ENCODE results near the gene TANC2.
A peak's percentile ranks its signal among the peaks of the same experiment; 100 is the strongest.

TANC2 gene

DNA sequence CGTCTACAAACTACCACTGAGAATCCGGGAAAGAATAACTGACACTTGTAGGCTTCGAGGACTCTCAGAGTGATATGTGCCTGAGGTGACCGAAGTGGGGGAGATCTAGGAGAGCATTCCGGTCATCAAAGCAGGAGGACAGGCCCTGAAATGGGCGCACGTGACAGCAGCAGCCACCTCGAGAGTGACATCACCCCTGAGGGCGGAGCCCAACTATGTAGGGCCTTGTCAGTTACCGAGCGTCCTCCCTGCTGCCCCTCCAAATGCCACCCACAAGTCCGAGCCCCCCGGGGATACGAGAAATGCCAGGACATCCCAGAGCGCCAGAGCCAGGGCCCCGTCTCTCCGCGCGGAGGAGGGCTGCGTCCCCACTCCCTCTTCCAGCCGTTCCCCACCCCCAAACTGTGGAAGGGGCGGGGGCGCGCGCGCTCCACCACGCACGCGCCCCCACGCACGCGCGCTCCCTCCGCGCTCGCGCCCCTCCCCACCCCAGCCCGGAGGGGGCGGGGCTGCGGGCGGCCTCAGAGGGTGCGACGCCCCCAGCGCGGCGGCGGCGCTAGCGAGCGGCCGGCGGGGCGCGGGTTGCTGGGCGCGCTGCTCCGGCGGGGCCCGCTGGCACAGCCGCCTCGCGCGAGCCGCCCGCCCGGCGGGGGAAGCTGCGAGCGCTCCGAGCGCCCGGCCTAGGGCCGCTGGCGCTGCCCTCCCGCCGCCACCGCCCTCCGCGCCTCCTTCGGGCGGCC is at the start of gene TANC2:
TANC2 (plus strand) TSS at position 550 of the 740 bp plus-strand sequence. CDS start 43,325 bp downstream, outside the sequence.
- DNase-seq: peak; percentile 83

DNA sequence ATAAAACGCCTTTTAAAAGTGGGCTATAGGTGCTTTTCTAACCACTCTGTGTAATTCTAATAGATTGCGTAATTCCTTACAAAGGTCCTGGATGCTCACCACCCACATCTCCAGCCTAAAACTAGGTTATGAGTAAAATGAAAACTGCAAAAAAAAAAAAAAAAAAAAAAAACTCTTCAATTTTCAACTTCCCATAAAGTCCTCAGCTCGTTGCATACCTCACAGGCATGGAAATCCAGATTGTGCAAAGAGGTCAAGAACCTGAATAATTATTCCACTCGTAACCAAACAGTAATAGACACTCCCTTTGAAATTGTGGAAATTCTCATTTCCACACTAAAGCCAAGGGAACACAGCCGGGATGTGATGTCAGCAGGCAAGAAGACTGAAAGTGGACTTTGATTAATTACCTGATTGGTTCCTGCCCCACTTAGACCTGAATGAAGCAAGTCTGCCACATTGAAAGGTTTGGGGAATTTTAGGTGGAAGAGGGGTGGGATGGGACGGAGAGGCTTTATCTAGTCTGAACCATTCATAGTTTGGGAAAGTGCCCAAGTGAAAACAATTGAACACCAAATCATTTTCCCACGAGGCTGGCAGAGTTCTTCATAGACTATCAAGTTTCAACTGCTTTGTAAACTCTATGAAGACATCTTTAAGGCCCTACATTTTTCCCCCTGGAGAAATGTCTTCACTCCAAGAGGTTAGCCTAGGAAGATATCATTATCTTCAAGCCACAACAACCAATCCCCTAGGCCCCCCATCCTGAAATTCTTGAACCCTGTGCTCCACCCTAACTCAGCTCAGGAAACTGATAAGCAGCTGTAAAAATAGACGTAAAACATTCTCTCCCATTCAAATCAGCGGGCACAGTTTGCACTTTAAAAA is 49.1 kb upstream of the TANC2 start:
- no peak for DNase-seq

DNA sequence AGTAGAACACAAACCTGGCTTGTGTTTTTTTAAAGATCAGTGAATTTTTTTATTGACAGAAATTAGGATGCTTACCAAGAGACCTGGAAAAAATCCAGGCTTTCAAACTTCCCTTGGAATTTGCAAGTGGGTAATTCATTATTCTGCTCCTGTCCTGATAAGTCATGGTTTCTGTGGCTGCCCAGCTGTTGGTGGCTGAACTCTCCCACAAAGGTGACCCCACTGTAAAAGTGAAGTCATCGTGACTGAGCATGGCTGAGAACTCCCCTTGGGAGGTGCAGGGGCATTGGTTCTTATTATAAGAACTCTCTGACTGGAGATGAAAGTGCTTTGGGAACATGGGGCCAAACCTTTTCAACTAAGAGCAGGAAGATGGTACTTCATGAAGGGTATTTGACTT is 46.6 kb upstream of the TANC2 start:
- no peak for DNase-seq

DNA sequence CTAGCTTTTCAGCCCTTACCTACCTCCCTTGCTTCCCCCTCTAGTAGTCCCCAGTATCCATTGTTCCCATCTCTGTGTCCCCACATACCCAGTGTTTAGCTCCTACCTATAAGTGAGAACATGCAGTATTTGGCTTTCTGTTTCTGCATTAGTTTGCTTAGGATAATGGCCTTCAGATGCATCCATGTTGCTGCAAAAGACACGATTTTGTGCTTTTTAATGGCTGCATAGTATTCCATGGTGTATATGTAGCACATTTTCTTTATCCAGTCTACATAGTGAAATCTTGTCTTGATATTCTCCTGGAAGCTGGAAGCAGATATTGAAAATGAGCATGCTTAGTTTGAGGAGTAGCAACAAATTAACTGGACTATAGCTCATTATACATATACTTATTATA is 45.7 kb upstream of the TANC2 start:
- no peak for DNase-seq

DNA sequence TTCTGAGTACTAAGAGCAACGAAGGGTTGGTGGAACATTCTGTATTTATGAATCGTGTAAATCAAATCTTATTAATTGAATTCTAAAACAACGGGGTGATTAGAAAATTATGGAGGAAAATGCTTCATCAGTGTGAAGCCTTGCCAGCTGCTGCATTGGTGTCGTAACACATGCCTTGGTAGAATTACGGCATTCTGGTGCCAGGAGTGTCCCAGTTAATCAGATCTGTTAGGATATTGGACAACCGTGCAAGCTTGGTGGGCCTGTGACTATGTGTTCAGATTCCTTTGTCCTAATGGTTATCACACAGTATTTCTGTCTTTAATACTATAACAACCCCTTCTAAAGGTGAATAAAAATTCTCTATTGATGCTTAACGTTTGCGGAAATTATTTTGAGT is 44.2 kb upstream of the TANC2 start:
- DNase-seq: no peak

DNA sequence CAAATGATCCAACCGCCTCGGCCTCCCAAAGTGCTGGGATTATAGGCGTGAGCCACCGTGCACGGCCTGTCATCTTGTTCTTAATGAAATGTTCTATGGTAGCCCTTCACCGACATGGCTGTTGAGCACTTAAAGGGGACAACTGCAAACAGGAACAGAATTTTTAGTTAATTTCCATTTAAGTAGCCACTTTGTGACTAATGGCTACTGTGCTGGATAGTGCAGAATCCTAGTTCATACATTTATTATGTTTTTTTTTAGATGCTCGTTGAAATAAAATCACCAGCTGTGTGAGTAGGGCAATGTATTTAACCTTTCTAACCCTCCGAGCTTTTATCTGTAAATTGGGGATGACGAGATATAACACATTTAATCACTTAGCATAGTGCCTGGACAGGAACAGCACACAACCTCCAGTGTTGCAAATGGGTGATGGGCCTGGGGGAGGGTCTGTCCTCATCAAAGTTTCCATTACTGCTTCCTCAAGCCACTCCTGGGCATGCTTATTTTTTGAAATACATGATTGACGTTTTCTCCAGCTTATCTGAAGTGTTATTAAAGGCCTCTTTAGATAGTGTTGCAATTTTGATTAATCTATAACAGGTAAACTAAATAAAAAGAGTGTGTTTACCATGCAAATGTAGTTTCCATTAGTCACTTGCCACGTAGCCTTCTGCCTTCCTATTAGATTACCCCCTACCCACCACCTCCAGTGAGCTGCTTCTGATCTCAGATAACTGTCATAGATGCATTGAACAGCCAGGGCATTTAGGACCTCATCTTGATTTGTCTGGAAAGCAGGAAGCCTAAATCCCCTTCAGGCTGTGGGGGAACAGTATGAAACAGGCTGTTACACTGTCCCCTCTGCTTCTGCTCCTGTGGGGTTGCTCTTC is 42.5 kb upstream of the TANC2 start:
- no peak for DNase-seq

DNA sequence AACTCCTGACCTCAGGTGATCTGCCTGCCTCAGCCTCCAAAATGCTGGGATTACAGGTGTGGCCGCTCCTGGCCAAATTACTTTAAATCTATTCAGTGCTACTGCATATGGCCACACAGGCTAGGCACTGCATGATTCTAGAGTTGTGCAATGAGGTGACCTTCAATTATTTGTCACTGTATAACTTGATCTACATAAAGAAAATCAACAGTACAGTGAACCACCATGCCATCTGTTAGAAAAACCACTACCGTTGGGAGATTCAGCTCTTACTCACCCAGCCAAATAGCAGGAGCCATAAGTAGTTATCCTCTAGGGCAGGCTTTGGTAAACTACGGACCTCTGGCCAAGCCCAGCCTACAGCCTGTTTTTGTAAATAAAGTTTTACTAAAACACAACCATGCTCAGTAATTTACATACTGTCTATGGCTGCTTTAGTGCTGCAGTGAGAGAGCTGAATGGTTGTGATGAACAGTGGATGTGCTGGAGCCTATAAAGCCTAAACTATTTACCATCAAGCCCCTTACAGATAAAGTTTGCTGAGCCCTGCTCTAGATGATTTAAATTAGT is 40.7 kb upstream of the TANC2 start:
- no peak for DNase-seq

DNA sequence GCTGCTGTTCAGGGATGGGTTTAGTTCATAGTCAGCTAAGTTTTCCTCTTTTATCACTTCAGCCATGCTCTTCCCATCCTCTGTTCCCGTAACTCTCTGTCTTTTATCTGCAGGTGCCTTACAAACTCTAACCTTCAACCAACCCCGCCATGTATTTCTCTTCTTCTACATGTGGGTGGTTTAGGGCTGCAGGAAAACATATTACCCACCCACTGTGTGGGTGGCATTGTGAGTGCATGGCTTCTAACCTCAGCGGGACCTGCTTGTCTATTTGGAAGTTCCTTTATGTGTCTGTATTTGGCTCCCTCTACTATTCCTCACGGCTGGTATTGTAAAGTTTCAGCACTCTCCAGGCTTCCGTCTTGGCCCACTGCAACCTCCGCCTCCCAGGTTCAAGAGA is 39.0 kb upstream of the TANC2 start:
- DNase-seq: no peak

DNA sequence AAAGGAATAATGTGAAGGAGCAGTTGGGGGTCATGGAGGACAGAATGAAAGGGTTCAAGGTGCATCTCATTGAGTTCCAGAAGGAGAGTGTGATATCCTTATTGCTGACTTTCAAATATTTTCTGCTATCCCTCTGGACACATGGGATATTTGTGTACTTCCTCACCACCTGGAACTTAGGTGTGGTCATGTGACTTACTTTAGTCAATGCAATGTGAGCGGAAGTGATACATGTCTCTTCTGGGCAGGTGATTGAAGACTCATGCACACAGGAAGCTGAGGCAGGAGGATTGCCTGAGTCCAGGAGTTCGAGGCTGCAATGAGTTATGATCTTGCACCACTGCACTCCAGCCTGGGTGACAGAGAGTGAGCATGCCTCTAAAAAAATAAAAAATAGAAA is 36.7 kb upstream of the TANC2 start:
- DNase-seq: no peak

DNA sequence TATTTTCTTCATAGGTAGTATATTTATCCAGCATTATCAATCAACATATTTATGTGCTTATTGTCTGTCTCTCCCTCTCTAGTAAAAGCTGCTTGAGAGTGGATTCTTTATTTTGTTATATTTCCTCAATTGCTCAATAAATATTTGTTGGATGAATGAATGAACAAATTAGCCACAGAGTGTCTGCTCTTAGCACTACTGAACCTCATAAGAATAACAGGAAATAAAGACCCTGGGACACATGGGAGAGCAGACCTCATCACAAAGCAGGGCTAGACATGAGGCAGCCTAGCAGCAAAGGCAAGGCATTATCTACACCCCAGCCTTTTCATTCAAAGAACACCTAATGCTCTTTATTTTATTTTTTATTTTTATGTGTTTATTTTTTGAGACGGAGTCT is 34.9 kb upstream of the TANC2 start:
- DNase-seq: no peak

DNA sequence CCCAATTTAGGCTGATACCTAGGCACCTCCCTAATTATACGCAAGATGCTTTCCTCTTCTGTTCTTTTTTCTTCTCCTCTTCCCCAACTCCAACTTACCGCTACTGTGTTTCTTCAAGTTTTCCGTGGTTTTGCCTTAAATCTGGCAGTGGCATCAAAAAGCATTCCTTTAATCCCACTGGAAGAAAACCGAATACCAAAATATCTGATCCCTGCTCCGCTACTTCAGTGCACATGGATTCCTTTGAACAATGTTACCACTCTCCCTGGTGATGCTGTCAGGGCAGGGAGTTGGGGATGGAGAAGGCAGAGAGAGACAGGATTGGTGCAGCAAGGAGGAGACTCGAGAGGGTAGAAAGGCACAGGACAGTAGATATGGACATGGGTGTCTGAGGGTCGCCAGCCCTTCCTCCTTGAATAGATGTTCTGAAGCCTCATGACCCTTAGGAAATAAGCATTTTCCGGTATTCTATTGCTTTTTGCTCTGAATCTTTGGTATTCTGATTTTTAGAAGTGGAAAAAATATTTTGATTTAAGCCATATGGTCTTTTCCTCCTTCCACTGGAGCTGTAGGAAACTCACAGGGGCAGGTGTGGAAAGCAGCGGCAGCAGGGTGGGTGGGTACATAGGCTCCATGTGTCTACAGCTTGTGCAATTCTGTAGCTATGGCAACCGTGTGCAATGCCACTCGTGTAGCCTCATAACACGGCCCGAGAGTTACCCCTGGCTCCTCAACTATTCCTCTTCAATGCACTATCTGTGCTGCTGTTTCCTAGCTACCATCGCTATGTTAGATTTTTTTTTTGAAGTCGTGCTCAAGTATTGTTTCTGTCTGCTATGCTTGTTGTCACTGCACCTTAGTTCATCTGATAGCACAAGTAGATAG is 32.3 kb upstream of the TANC2 start:
- peak; percentile 15 for DNase-seq

DNA sequence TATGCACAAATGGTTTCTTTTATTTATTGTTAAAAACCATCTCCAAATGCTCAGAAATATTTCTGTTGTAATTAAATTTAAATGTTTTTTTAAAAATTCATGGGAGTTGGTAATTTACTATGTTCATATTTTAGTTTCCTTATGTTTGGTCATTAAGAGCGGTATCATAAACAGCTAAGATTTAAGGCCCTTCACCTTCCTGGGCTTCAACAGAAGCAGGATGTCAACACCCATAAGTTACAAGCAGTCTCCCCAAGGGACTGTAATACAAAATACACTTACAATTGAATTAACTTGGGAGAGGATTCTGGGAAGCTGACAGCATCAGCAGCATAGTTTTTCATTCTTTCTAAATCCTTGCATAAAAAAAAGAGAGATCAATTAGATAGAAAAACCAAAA is 30.9 kb upstream of the TANC2 start:
- DNase-seq: no peak

DNA sequence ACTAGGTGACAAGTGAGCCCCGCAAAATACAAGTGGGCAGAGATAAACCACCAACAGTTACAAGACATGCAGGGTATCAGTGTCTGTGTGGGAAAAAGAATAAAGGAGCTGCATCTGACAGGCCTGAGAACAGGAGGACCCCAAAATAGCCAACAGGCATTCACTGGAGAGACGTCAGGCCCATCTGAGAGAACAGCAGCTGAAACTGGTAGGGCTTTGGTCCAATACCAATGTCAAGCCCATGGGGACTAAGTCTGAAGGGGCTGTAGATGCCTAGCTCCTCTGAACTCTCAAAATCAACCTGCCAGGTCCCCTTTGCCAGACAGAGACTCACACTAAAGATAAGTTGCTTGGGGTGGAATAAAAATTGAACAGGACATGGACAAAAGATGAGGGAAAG is 30.5 kb upstream of the TANC2 start:
- DNase-seq: no peak

DNA sequence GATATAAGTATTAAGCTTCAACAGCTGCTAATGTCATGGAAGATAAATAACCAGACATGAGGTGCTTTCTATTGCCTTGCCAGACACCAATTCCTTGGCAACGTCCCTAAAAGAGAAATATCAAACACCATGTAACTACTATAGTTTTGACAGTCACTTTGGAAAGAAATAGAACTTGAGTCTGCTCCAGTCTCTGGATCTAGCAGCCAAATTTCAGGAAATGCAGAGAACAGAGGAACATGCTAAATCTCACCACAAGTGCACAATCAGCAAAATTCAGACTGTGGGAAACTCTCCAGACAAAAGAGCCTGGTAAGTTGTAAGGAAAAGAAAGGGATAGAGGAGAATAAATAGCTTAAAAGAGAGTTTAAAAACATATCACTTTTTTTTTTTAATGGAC is 28.4 kb upstream of the TANC2 start:
- no peak for DNase-seq

DNA sequence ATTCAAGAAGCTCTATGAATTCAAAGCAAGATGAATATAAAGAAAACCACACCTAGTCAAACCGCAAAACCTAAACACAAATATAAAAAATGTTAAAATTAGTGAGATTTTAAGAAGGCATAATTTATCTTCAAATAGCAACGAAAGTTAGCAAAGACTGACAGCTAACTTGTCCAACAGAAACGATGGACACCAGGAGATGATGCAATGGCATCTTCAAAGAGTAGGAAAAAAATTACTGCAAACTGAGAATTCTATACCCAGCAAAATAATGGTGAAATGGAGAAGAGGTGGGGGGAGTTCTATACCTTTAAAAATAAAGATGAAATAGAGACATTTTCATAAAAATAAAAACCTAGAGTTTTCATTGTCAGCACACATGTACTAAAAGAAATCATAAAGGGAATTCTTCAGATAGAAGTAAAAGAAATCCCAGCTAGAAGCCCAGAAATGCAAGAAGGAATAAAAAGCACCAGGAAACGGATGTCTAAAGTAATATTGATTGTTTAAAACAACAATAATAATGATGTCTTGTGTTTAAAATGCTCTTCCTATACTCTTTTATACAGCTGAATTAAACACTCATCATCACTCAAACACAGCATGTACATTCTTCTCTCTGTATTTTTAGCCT is 24.6 kb upstream of the TANC2 start:
- no peak for DNase-seq

DNA sequence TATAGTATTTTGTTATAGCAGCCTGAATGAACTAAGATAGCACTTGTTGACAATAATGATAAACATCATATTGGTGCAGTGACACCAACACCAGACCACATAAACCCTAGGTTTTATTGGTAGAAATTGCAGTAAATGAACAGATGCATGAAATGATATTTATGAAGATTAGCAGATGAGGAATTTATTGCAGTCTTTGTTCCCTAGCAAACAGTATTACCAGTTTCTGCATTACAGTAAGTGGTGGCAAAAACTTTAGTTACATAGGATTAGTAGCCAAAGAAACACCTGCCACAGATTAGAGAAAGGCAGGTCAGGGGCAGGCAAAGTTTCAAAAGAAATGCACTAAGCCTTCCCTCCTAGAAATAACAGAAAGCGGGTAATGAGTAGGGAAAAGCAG is 17.7 kb upstream of the TANC2 start:
- DNase-seq: no peak

DNA sequence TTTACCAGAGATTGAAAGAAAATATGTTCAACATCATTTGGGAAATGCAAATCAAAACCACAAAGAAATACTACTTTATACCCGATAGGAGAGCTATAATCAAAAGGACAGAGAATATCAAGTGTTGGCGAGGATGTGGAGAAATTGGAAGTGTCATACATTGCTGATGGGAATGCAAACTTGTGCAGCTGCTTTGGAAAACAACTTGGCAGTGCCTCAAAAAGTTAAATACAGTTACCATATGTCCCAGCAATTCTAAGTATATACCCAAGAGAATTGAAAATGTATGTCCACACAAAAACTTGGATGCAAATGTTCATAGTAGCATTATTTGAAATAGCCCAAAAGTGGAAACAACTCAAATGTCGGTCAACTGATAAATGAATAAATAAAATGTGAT is 17.0 kb upstream of the TANC2 start:
- DNase-seq: no peak

DNA sequence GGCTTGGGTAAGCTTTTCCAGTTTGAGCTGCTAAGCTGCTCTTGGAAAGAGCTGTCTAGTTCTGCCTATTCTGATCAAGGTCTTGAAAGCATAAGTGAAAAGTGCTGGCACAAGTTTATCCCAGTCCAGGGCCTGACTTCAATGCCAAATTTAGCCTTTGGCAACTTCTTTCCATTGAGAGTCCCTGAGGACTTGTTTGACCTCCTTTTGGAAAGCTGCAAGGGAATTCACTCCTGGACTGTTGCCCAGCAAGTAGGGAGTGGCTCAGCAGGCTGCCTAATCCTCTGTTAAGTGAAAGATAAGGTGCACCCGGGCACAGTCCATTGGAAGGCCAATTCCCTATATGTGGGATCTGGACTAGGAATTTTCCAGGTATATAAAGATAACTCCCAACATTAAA is 16.0 kb upstream of the TANC2 start:
- no peak for DNase-seq

DNA sequence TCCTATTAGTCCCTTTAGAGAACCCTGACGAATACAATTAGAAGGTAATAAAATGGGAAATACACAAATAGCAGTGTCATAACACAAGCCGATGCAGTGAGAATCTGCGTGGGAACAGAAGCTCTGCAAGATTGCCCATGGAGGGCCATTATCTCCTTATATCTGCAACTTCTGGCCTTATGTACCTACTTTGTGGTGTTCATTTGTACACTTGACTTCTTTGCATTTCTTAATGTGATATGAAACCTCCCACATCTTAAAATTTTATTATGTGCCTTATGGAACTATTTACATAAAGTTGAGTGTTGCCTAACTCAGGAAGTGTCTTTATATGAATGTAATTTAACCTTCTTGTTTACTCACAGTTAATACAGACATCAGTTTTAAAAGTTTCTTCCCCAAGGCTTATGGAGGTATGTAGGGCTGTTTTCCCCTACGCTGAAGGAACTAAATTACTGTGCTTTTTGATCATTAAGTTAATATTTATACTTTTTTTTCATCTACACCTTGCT is 10.1 kb upstream of the TANC2 start:
- no peak for DNase-seq

DNA sequence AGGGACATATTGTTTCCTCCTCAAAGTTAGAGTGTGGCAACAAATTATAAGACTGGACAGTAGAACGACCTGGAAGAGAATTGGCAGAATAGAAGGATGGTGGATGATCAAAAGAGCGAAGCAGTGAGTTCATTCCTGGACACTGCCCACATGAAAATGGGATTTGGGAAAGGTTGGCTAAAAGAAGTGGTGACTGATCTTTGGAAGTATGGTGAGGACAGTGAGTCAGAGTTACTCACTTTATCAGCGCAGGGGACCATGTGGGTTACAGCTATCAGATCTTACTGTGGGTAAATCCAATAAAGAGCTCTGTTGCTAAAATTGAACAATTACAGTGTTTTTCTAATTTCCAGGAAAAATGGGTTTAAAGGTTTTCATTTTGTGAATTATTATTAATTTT is 2.7 kb upstream of the TANC2 start:
- no peak for DNase-seq

DNA sequence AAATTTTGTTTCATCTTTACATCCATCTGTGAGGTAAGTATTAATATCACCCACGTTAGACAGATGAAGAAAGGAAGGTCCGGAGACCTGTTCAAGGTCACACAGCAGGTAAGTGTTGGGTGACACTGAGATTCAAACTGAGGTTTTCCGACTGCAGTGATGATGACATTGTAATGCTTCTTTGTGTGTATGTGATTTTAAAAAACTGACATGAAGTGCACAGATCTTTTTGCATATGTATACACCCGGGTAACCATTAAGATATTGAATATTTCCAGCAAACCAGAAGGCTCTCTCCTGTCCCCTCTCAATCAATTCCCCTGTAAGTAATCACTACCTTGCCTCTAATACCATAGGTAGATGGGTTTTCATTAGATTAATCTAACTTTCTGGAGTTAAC is 1.5 kb upstream of the TANC2 start:
- no peak for DNase-seq

Data from NCI-H69 (cell line).